ENCODE results near the gene HOXB3. TPM values are rescaled to one million over a fixed set of nuclear protein-coding genes. Genes with fewer than 3 reads are reported as not detected.

The HOXB3 gene
- total RNA-seq, 6 donors from 2014 or later = 2.9 to 12.6 (median 7.9) TPM

DNA sequence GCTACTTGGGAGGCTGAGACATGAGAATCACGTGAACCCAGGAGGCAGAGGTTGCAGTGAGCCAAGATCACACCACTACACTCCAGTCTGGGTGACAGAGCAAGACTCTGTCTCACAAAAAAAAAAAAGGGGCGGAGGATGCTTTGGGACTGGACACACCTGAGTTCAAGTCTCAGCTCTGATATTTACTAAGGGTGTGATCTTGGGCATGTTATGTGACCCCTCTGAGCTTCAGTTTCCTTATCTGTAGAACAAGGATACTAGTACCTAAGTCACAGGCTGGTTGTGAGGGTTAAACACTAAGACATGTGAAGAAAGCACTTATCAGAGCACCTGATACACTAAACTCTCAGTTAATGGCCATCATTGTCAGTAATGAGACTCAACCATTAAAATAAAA is 85.1 kb downstream of the HOXB3 start:
- no peak for ATAC-seq (ENCODE audit: low FRiP score in 2 of 2)
- Histone ChIP-seq H3K9me3 (no peaks in the 10 kb centered on the region), H3K36me3 (no peaks in the 10 kb centered on the region)

DNA sequence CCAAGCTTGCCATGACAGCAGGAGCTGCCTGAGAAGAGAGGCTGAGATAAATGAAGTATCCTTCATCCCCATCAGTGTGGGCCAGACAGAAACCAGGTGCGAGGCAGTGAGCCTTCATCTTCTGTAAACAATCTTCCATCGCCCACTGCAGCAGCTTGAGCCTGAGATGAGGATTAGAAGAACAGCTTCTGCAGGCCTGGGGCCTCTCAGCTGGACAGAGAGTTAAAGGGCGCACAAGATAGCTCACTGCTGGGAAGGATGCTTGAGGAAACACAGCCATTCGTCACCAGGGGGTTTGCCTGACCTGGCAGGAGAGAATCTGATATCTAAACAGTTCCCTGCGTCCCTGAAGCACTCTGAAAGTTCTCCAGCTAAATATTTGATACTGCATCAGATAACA is 86.3 kb downstream of the HOXB3 start:
- TF ChIP-seq, protein P1, sequence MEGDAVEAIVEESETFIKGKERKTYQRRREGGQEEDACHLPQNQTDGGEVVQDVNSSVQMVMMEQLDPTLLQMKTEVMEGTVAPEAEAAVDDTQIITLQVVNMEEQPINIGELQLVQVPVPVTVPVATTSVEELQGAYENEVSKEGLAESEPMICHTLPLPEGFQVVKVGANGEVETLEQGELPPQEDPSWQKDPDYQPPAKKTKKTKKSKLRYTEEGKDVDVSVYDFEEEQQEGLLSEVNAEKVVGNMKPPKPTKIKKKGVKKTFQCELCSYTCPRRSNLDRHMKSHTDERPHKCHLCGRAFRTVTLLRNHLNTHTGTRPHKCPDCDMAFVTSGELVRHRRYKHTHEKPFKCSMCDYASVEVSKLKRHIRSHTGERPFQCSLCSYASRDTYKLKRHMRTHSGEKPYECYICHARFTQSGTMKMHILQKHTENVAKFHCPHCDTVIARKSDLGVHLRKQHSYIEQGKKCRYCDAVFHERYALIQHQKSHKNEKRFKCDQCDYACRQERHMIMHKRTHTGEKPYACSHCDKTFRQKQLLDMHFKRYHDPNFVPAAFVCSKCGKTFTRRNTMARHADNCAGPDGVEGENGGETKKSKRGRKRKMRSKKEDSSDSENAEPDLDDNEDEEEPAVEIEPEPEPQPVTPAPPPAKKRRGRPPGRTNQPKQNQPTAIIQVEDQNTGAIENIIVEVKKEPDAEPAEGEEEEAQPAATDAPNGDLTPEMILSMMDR (IDR thresholded peaks at IDR 0.05) = no peak
- no peak for DNase-seq
- 54 to 68% methylated on average over 5 of the region's 5 CpGs for WGBS, 2 donors

More for the DNA sequence above, 85.1 kb downstream of the HOXB3 start:
- DNase-seq = no peak
- H3K4me1 ChIP-seq = no peaks in the 10 kb centered on the region
- no peak overlapping the region for H3K4me3 ChIP-seq
- H3K27ac ChIP-seq = no peak overlapping the region
- H3K27me3 ChIP-seq = no peaks in the 10 kb centered on the region
- 80% methylated on average over 2 of the region's 2 CpGs for WGBS, 2 donors
- no peak for TF ChIP-seq POLR2AphosphoS5 (IDR thresholded peaks at IDR 0.05)
- no peak for TF ChIP-seq EP300 (IDR thresholded peaks at IDR 0.05)
- TF ChIP-seq, protein P1 (IDR thresholded peaks at IDR 0.05) = no peak
- TF ChIP-seq POLR2A (IDR thresholded peaks at IDR 0.05) = no peak

DNA sequence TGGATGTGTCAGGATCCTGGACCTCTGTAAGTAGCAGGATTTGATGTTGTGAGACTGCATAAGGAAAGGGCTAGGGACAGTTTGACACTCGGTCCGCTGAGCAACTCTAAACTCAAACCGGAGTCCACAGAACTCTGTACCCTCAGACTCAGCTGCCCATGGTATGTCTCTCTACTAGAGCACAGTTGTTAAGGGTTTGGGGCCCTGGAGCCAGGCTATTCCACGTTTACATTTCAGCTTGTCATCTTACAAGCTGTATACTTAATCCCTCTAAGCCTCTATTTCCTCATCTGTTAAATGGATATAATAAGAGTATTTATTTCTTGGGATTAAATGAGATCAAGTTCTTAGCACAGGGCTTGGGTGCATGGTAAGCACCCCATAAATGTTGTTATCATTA is 87.1 kb downstream of the HOXB3 start:
- no peak overlapping the region for H3K4me3 ChIP-seq
- no peaks in the 10 kb centered on the region for H3K4me1 ChIP-seq
- TF ChIP-seq EP300 (IDR thresholded peaks at IDR 0.05) (no peak), POLR2AphosphoS5 (IDR thresholded peaks at IDR 0.05) (no peak), POLR2A (IDR thresholded peaks at IDR 0.05) (no peak)
- TF ChIP-seq, protein P1 (IDR thresholded peaks at IDR 0.05) = no peak
- WGBS, 2 donors = 70 to 87% methylated on average over 4 of the region's 4 CpGs
- H3K27me3 ChIP-seq = no peaks in the 10 kb centered on the region
- DNase-seq (no peak), ATAC-seq (ENCODE audit: low FRiP score in 2 of 2) (no peak)
- H3K27ac ChIP-seq = no peak overlapping the region
- H3K36me3 ChIP-seq = no peaks in the 10 kb centered on the region
- no peaks in the 10 kb centered on the region for H3K9me3 ChIP-seq

More for the DNA sequence above, 86.3 kb downstream of the HOXB3 start:
- Histone ChIP-seq H3K4me1 (no peaks in the 10 kb centered on the region), H3K27ac (no peak overlapping the region), H3K9me3 (no peaks in the 10 kb centered on the region), H3K27me3 (no peaks in the 10 kb centered on the region), H3K36me3 (no peaks in the 10 kb centered on the region), H3K4me3 (no peak overlapping the region)
- no peak for ATAC-seq (ENCODE audit: low FRiP score in 2 of 2)

DNA sequence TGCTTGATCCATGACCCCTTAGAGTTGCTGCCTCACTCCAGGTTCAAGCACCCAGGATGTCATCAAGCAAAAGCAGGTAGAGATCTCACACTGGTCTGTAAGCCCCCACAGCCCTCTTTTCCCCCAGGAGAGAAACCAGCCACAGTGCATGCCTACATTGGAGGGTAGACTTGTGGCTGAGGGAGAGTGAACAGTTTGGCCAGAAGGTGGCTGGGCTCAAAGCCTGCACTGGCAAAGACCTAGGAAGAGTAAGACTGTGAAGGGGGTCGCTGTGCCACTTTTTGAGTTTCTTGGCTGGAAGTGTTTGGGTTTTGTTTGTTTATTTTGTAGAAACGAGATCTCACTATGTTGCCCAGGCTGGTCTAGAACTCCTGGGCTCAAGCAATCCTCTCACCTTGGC is 87.7 kb downstream of the HOXB3 start:
- whole genome bisulfite sequencing, 2 donors = 67 to 73% methylated on average over 2 of the region's 2 CpGs

More for the DNA sequence above, 87.7 kb downstream of the HOXB3 start:
- no peaks in the 10 kb centered on the region for H3K4me1 ChIP-seq
- H3K9me3 ChIP-seq = no peaks in the 10 kb centered on the region
- no peak overlapping the region for H3K27ac ChIP-seq
- no peak overlapping the region for H3K4me3 ChIP-seq
- H3K27me3 ChIP-seq = no peaks in the 10 kb centered on the region
- DNase-seq = no peak
- TF ChIP-seq POLR2AphosphoS5 (IDR thresholded peaks at IDR 0.05) (no peak), EP300 (IDR thresholded peaks at IDR 0.05) (no peak), POLR2A (IDR thresholded peaks at IDR 0.05) (no peak)
- TF ChIP-seq, protein P1 (IDR thresholded peaks at IDR 0.05) = no peak
- H3K36me3 ChIP-seq = no peaks in the 10 kb centered on the region
- ATAC-seq (ENCODE audit: low FRiP score in 2 of 2) = no peak

Data from upper lobe of left lung (tissue), 6 donors.